HEK293T (cell line): ENCODE measurements around the gene FHIT.

Experiments
- ARNT ChIP-seq: fragments of 450-650 bp; IDR thresholded peaks from 2 replicates; pipeline ENCODE4 v1.6.1; 2017; ENCODE audit warnings: mild to moderate bottlenecking
- BHLHE40 ChIP-seq: fragments of 450-650 bp; IDR thresholded peaks from 2 replicates; pipeline ENCODE4 v1.6.1; 2016; ENCODE audit warnings: mild to moderate bottlenecking, moderate library complexity, borderline replicate concordance
- CTBP1 ChIP-seq: fragments of 450-650 bp; IDR thresholded peaks from 2 replicates; pipeline ENCODE4 v1.6.1; 2016; ENCODE audit warnings: borderline replicate concordance
- ELF4 ChIP-seq: fragments of 450-650 bp; IDR thresholded peaks from 2 replicates; pipeline ENCODE4 v1.6.1; 2017; ENCODE audit warnings: antibody characterized with exemption
- FOXK2 ChIP-seq: fragments of 450-650 bp; IDR thresholded peaks from 2 replicates; pipeline ENCODE4 v1.6.1; 2016; ENCODE audit warnings: mild to moderate bottlenecking
- FOXM1 ChIP-seq: fragments of 450-650 bp; IDR thresholded peaks from 2 replicates; pipeline ENCODE4 v1.6.1; 2017; ENCODE audit warnings: mild to moderate bottlenecking, borderline replicate concordance
- HDGF ChIP-seq: fragments of 450-650 bp; IDR thresholded peaks from 2 replicates; pipeline ENCODE4 v1.6.1; 2017; ENCODE audit warnings: antibody characterized with exemption, borderline replicate concordance
- LEF1 ChIP-seq: fragments of 450-650 bp; IDR thresholded peaks from 2 replicates; pipeline ENCODE4 v1.6.1; 2017; ENCODE audit warnings: mild to moderate bottlenecking, borderline replicate concordance
- SP1 ChIP-seq: fragments of 450-650 bp; IDR thresholded peaks from 2 replicates; pipeline ENCODE4 v1.6.1; 2017
- SUZ12 ChIP-seq: fragments of 450-650 bp; IDR thresholded peaks from 2 replicates; pipeline ENCODE4 v1.6.1; 2016; ENCODE audit warnings: mild to moderate bottlenecking
- TARDBP ChIP-seq: fragments of 450-650 bp; IDR thresholded peaks from 2 replicates; pipeline ENCODE4 v1.6.1; 2016
- ZNF384 ChIP-seq: fragments of 450-650 bp; IDR thresholded peaks from 2 replicates; pipeline ENCODE4 v1.6.1; 2016

GRCh38 chr3:60126511-60127304 is 1124.5 kb downstream of the FHIT start:
- TF ChIP-seq SP1 = no peak
- no peak for TF ChIP-seq SUZ12
- no peak for TF ChIP-seq ARNT
- no peak for TF ChIP-seq TARDBP
- no peak for TF ChIP-seq BHLHE40
- no peak for TF ChIP-seq FOXK2
- no peak for TF ChIP-seq HDGF
- no peak for TF ChIP-seq LEF1
- no peak for TF ChIP-seq FOXM1
- no peak for TF ChIP-seq ZNF384
- TF ChIP-seq CTBP1 = no peak
- no peak for TF ChIP-seq ELF4
